CD4-positive, alpha-beta T cell treated with Interferon alpha-2 for 1 hour (primary cell): ENCODE measurements around the gene ITGB2.
"Not testable (repeated sequence)": the region's sequence is repeated elsewhere in the genome, so short reads cannot be mapped to it uniquely, and the experiment has no call there.

Experiments
- DNase-seq, 2 donors: peaks; one replicate each; pipeline ENCODE4 v3.0.0-alpha.2; 2020 to 2022

The ITGB2 gene

DNA sequence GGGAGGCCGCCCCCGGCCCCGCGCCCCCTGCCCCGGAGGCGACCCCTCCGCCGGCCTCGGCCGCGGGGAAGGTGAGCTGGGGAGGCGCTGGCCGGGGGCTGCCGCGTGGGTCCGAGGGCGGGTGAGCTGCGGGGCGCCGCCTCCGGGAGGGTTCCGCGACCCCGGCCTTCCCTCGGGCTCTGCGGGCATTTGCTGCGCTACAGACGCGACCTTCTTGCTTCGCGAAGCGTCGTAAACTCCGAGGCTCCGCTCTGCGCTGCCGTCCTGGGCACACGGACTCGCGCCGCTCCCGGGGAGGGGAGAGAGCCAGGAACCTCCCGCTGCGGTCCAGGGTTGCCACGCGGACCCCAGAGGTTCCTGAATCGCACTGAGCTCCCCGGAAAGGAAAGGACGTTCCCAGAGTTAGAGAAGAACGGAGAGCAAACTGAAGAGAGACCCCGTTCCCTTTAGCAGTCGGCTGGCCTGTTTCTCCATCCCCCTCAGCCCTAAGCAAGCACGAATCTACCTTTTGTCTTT is 19.5 kb upstream of the ITGB2 start:
- DNase-seq, result no peak

DNA sequence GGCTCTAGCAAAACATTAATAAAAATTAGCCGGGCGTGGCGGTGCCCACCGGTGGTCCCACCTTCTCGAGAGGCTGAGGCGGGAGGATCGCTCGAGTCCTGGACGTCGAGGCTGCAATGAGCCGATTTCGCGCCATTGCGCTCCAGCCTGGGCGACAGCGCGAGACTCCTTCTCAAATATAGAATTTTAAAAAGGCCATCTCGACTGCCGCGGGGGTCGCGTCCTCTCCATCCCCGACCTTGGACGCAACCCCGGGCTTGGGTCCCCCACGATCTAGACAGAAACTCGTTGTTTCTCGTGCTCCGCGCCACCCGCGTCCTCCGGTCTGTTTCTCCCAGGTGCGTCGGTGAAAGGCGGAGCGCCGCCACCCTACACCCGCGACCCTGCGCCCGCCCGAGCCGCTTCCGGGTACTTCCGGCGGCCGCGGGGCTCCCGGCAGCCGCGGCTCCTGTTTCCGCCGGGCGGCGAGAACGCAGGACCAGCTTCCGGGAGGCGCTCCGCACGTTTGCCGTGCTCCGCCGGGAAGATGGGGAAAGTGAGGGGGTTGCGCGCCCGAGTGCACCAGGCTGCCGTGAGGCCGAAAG is 18.9 kb upstream of the ITGB2 start, which contains the start of gene SLX9:
TSS of gene SLX9 (plus strand) at position 498 of the 584 bp plus-strand sequence. CDS start at position 527, 29 bp downstream.
- peak; percentile 72 to 83 for DNase-seq

DNA sequence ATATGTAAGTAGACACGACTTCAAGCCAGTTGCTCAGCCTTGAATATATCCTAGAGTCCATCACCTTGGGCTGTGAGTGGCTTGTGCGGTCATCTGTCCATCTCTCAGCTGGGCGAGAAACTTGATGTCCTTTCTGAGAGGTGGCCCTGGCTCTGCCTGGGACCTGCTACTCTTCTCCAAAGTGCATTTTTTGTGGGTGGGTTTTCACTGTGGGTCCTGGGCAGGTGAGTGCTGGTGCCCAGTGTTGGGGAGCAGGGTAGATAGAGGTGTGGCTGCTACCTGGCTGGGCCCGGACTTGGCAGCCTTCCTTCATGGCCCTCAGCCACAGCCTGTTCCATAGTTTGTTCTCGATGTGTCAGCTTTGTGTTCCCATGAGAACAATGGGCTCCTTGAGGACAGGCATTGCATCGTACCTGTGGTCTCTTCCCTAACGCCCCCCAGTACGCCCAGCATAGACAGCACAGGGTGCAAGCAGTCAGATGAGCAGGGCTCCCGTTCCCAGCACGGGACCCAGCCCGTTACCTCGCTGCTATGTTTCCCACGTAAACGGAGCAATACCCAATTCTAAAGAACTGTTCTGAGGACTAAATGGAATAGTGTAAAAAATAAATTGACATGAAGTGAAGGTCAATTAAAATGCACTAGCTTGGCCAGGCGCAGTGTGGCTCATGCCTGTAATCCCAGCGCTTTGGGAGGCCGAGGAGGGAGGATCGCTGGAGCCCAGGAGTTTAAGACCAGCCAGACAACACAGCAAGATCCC is 18.3 kb upstream of the ITGB2 start:
- no peak for DNase-seq

DNA sequence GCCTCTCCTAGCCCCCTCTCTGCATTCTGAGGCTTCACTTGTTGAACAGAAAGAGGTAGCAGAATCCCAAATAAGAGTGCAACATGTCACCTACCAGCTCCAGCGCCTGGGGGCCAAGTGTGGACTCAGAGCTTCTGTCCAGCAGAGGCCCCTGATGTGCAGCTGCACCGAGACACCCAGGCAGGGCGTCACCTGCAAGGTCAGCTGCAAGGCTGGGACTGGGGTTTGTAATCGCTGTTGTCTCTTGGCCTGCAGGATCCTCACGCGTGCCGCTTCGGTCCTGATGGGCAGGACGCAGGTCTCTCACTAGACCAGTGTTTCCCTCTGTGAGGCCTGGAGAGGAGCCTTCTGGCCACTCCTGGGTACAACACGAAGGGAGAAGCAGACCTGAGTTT is 14.8 kb upstream of the ITGB2 start:
- DNase-seq, result no peak

DNA sequence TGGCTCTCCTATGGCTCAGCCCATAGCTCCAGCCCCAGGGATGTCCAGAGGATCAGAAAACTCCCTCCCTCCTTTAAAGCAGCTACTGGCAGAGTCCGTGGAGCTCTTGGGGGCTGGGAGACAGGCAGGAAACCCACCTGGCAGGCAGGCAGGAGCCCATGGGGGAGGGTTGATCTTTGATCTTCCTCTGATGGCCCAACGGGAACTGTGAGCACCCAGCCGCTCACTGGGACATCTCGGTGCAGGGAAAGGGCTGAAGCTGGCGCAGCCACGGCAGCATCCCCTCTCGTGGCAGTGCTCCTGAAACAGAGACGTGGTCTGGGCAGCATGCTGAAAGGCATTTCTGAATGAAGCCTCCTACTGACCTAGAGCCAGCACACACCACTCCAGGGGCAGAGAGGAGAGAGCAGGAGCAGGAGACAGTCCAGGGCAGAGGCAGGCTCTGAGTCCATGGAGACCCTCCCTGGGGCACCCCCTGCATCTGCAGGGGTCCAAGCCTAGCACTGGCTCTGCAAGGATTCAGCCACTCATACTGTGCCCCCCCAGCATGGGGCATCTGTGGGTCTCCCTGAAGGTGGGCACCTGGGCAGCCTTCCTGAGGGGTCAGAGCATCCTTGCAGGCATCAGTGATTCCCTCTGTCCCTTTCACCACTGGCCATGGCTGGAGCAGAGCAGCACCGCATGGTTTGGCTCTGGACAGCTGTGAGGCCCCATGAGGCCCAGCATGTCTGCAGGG is 14.3 kb upstream of the ITGB2 start:
- no peak for DNase-seq

DNA sequence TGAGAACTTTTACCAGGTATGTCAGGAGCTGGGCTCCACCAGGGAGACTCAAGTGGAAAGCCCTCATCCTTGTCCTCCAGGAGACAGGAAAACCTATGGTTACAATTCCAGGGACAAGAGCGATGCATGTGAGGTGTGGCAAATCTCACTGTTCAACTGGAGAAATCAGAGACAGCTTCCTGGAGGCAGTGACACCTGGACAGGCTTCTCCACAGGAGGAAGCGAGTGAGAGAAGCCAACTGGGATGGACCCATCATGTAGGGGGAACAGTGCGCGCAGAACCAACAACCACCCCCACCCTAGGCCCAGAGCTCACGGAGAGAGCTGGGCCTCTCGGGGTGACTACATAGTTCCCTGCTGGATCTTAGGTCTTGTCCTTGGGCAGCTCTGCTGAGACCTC is 13.6 kb upstream of the ITGB2 start:
- no peak for DNase-seq

DNA sequence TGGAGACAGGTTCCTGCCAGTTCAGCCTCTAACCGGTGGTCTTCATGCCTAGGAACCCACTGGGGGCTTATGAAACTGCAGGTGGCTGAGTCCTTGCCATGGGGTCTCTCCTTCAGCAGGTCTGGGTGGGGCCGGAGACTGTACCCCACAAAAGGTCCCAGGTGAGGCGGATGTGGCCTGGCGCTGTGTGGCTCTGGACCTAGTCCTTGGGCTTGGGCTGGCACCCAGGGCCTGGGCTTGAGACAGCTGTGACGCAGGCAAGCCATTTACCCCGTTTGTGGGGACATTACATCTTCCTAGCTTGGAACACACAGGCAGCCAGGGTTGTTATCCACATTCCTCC is 13.2 kb upstream of the ITGB2 start:
- DNase-seq, result no peak

DNA sequence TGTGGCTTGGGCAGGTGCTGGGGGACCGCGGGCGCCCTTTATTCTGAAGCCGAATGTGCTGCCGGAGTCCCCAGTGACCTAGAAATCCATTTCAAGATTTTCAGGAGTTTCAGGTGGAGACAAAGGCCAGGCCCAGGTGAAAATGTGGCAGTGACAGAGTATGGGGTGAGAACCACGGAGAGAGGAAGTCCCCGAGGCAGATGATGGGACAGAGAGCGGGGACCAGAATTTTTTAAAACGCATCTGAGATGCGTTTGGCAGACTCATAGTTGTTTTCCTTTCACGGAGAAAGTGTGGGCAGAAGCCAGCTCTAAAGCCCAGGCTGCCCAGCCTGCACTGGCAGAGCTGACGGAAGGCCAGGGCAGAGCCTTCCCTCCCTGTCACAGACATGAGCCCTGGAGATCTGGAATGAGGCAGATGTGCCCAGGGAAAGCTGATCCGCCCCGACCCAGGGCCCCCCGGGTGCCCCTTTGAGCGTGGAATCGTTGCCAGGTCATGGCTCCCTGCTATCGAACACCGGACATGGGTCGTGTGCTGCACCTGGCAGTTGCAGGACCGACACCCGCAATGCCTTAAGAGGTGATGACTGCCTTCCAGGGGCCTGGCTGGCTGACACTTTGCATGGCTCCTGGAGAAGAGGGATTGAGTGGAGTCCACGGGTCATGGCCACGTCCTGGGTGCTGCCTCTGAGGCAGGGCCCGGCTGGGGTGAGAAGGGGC is 12.7 kb upstream of the ITGB2 start:
- no peak for DNase-seq

DNA sequence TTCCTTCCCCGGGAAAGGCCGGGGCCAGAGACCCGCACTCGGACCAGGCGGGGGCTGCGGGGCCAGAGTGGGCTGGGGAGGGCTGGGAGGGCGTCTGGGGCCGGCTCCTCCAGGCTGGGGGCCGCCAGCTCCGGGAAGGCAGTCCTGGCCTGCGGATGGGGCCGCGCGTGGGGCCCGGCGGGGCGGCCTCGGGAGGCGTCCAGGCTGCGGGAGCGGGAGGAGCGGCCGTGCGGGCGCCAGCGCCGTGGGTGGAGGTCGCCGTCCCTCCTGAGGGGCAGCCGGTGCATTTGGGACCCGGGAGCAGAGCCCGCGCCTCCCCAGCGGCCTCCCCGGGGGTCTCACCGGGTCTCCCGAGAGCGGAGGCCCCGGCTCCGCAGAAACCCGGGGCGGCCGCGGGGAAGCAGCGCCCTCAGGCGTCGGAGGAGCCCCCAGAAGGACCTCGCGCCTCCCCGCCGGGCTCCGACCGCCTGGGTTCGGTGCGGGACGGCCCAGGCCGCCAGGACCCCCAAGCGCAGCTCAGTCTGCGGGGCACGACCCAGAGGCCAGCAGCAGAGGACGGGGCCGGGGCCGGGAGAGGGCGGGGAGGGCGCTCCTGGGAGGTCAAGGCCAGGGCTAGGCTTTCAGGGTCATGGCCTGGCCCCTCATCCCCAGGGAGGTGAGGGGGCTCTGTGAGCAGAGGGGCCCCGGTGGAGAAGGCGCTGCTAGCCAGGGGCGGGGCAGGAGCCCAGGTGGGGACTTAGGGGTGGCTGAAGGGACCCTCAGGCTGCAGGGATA is 11.9 kb upstream of the ITGB2 start:
- DNase-seq, result peak; percentile 64 to 75

DNA sequence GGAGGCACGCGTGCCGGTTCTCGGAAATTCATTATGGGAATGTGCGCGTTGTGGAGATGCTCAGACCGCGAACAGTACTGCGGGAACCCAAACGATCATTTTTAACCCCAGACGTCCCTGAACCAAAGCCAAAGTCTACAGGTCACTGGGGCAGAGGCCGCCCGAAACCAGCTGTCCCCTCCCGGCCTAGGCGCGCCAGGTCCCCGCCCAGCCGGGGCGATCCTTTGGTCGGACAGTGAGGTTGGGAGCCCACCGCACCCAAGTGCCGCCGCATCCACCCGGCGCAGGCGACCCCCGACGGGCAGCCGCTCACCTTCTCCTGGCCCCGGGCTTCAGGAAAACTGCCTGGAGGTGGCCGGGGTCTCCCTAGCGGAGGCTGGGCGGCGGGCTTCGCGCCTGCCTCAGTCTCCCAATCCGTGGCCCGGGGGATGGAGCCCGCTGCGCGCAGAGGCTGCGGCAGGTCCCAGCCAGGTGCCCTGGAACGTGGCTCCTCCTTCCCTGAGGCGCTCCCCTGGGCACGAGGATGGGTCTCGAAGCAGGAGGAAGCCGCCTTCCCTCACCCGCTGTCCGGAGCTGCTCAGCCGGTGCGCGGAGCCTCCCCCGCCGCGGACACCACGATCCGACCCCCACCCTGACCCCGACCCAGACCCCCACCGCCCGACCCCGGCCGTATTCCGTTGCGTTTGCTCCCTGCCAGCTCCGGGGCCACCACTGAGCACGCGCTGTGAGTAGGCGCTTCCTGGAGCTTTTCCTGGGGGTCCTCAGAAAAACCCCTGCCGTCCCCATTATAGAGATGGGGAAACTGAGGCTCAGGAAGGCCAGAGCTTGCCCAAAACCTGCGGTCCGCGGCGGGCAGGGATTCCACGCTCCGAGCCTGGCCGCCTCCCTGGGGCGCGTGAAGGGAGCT is 11.1 kb upstream of the ITGB2 start:
- no peak for DNase-seq

DNA sequence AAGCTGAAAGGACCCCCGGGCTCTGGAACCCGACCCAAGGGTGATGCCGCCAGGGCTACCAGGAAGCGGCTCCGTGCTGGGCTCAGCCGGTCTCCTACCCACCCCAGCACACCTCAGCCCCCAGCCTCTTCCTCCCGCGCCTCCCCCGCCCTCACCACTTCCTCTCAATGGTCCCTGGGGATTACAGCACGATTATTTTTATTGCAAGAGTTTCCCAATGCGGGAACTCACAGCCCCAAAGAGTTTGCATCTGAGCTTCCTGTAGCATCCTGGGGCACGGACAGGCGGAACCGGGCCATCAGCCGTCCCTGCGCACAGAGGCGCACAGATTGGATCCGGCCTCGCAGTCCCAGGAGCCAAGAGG is 10.4 kb upstream of the ITGB2 start:
- peak; percentile 41 to 68 for DNase-seq

DNA sequence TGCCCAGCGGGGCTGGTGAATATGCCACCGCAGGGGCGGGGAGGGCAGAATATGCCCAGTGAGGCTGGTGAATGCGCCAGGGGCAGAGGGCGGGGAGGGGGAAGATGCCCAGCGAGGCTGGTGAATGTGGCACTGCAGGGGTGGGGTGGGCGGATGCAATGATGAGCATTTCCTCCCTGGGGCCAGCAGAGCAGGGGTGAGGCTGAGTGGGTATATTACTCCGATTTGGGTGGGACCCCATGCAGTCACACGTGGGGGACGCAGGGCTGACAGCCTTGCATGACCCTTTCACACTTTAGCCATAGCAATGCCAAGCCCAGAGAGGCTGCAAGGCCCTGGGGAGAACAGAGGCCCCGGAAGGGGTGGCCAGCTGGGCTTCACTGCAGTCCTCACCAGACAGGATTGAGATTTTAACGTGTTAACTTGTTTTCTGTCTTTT is 9.9 kb upstream of the ITGB2 start:
- DNase-seq, result peak; percentile 70 to 83

DNA sequence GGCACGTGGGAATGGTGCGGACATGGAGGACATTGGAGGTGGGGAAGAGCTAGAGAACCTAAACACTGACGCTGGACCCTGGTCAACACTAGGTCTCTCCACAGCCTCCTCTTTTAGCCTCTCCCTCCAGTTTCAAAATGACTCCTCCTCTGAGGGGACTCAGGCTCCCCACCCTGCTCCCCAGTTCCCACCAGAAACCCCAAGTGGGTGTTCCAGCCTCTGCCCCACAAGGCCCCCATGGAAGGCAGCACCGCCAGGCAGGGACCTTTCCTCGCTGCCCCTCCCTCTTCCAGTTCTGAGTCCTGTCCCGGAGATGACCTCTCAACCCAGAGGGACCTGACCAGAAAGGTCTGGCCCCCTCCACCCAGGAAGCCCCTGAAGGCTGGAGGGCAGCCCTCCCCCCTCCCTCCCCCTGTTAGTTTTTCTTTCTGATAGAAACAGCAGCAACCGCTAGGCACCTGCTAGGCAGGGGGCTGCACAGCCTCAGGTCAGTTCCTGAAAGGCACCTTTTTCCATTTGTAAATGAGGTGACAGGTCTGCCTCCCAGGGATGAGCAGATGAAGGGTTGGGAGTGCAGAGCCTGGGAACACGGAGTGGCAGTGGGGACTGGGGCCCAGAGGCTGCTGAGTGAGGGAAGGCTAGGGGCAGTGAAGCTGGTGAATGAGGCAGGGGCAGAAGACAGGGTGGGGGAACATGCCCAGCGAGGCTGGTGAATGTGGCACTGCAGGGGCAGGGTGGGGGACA is 9.3 kb upstream of the ITGB2 start:
- DNase-seq, result no peak

DNA sequence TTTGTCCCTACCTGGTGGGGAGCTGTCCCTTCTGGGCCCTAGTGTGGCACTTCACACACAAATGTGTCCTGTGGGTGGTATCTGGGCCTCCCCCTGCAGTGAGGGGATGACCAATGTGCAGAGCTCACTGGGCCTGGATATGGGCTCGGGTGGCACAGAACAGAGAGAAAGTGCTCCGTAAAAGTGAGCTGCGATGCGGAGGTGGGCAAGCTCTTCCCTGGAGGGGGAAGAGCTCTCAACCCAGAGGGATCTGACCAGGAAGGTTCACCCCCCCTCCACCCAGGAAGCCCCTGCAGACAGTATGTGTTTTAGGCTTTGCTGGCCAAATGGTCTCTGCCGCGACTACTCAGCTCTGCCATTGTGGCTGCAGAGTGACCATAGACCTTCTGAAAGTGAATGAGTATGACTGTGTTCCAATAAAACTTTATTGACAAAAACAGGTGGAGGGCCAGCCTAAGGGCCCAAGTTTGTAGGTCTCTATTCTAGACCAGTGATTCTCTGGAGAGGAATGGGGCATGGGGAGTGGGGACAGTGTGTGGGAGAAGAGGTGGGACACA is 8.6 kb upstream of the ITGB2 start:
- DNase-seq, result no peak

DNA sequence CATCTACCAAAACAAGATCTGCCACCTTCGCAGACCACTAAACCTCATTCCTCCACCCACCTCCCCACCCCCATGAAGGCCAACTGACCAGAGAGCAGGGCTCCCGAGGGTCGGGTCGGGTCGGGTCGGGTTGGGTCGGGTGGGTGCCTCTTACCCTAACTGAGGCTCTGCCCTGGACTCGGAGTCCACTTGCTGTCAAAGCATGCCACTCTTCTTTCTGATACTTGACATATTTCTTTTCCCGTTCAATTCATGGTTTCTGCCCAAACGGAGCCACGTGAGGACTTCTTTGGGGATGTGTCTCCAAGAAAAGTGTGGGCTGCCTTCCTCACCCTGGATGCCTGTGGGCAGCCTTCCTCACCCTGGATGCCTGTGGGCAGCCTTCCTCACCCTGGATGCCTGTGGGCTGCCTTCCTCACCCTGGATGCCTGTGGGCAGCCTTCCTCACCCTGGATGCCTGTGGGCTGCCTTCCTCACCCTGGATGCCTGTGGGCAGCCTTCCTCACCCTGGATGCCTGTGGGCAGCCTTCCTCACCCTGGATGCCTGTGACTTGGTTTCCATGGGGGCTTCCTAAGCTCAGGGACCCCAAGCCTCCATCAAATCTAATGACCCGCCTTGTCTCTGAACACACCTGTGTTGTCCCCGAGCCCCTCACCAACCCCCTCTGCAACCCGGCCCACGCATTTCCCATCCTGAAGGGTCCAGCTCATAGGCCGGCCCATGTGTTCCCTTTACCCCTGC is 8.0 kb upstream of the ITGB2 start:
- DNase-seq, result not testable (repeated sequence)

DNA sequence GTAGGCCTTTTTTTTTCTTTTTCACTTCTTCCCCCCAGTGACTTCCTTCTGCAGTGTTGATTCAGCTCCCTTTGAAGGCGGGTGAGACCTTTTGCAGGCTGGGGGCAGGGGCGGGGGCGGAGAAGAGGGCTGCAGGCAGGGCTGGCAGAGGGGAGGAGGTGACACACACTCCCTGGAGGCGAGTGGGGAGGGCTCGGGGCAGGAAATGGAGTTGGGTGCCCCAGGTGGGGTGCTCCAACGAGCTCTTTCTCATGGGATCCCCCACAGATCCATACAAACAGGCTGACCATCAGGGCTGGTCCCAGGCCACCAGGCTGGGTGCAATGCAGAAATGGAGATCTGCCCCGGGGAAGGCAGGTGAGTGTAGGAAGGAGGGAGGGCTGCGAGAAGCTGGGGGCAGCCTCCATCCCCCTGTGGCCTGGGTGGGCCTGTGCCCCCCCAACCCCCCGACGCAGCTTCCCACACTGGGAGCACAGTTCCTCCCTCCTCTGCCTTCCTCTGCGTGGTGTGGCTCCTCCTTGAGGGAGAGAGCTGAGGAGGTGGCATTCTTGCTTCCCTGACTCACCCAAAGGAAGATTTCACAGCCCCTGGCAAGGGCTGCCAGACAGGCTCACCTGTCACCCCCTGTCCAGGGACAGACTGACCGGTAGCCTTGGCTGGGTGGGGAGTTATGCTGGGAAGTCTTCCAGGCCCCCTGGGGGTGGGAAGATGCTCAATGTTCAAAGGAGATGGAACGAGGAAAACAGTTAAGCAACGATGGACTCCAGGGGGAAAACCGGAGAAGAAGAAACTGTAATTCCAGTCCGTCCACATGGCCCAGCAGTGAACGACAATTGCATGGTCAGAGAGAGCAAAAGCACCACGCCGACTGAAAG is 7.1 kb upstream of the ITGB2 start:
- peak; percentile 81 to 86 for DNase-seq

DNA sequence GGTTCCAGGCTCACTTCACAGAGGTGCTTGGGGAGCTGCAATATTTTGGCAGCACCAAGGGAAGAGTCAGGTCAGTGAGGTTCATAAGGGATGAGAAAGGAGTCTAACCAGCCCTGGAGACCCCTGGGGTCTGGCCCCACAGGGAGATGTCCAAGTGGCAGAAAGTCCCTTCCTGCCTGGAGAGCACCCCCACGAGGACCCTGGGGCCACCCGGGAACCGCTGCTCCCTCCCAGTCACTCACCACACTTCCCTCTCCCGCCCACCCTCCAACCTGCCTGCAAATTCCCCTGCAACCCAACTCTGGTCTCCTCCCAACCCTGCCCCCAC is 6.5 kb upstream of the ITGB2 start:
- DNase-seq, result no peak

DNA sequence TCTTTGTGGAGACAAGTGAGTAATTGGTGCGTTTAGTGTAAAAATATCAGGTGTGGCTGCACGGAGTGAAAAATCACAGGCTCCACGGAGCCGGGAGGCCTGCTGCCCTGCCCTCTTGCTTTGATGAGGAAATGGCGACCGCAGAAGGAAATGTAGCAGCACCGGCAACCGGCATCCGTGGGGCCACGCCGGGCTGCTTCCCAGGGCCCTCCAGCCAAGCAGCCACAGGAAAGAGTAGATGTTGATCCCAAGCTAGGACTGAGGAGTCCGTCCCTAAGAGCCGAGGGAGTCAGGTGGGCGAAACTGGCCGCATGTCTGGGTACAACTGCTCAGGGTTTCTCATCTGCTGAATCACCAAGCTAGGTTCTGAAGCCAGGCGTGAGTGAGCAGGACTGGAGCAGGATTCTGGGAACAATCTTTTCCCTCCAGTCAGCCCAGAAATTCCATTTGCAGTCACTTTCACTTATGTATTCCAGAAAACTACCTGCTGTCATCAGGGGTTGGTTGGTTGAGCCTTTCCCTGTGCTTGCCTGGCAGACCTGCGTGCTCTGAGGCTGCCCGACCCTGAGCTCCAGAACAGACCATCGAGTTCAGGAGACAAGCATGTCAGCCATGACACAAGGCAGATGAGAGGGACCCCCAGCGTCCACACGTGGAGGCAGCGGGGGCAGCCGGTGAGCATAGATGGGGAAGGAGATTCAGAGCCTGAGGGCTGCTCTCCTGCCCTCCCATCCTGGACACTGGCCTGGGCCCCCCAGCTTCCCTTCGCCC is 5.8 kb upstream of the ITGB2 start:
- DNase-seq, result peak in 1 of 2 donors; percentile 63
